IPS-18a (cell line): ENCODE measurements around the gene GRIP2.

Experiments
- H3K27ac ChIP-seq: one replicate; pipeline ENCODE4 v1.5.1; 2013; ENCODE audit warnings: low read length
- H3K27me3 ChIP-seq: one replicate; pipeline ENCODE4 v1.6.1; 2013; ENCODE audit warnings: mild to moderate bottlenecking, low read length; ENCODE audit not compliant: control insufficient read depth, insufficient read depth
- H3K36me3 ChIP-seq: one replicate; pipeline ENCODE4 v1.6.1; 2013; ENCODE audit warnings: low read depth, low read length; ENCODE audit not compliant: control insufficient read depth
- H3K4me1 ChIP-seq: one replicate; pipeline ENCODE4 v1.6.1; 2013; ENCODE audit warnings: low read depth, low read length; ENCODE audit not compliant: control insufficient read depth
- H3K4me3 ChIP-seq: one replicate; pipeline ENCODE4 v1.5.1; 2013; ENCODE audit warnings: low read length
- H3K9ac ChIP-seq: one replicate; pipeline ENCODE4 v1.6.1; 2013; ENCODE audit warnings: mild to moderate bottlenecking, low read length, moderate library complexity
- H3K9me3 ChIP-seq: one replicate; pipeline ENCODE4 v1.6.1; 2013; ENCODE audit warnings: low read depth, low read length; ENCODE audit not compliant: control insufficient read depth

The GRIP2 gene

DNA sequence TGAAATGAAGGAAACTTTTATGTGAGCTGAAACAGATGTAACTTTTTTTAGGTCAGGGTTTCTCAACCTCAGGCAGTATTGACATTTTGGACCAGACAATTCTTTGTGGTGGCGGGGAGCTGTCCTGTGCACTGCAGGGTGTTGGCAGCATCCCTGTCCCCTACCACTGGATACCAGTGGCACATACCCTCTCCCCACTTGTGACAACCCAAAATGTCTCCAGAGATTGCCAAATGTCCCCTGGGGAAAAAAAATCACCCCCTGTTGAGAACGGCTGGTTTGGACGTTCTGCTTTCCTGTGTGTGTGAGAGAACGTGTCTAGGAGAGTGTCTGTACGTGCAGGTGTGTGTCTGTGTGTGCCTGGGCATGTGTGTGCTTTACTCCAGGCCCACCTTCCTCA lies 30.7 kb upstream of the GRIP2 start:
- H3K27ac ChIP-seq, result no peak overlapping the region
- H3K4me3 ChIP-seq, result no peak overlapping the region
- no peaks in the 10 kb centered on the region for H3K9me3 ChIP-seq
- H3K9ac ChIP-seq, result no peak overlapping the region
- peaks cover 3% of the 10 kb centered on the region for H3K4me1 ChIP-seq
- no peaks in the 10 kb centered on the region for H3K27me3 ChIP-seq
- H3K36me3 ChIP-seq, result no peaks in the 10 kb centered on the region

DNA sequence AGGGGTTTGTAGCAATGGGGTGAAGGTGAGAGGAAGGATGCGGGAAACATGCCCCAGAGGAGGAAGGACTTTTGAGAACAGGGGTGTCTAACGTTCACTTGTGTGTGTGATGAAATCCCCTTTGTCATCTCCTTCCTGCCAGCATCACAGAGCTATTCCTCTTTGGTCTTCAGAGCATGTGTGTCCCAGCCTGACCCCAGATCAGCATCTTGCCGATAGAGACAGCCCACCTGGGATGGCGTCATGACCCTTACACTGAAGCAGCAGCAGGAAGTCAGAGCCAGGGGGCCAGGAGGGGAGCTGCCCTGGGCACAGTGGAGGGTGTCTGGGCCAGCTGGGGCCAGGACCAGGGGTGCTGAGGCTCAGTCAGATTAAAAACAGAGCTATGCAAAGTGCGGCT lies 29.9 kb upstream of the GRIP2 start:
- peaks cover 3% of the 10 kb centered on the region for H3K4me1 ChIP-seq
- no peak overlapping the region for H3K27ac ChIP-seq
- no peaks in the 10 kb centered on the region for H3K9me3 ChIP-seq
- no peaks in the 10 kb centered on the region for H3K27me3 ChIP-seq
- H3K36me3 ChIP-seq, result no peaks in the 10 kb centered on the region
- no peak overlapping the region for H3K9ac ChIP-seq
- H3K4me3 ChIP-seq, result no peak overlapping the region

DNA sequence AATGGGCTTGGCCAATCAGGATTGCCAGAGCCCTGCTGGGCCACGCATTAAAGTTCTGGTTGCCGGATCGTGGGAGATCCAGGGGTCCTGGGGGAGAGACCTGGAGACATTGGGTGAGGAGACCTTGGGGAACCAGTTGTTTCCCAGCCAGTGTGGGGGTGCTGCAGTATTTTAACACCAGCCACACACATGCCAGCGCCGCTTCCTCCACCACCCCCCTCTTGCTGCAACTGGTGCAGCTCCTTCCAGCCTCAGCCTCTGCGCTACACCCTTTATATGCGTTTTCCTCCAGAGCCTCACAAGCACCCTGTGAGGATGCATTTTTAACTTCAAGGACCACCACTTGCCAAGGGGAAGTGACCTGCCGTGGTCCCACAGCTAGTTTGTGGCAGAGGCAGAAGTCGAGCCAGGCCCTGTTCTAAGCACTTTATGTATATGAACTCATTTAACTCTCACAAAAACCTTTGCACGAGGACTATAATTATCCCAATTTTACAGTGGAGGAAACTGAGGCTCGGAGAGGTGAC lies 29.4 kb upstream of the GRIP2 start:
- Histone ChIP-seq H3K4me1 (peaks cover 4% of the 10 kb centered on the region), H3K9me3 (no peaks in the 10 kb centered on the region), H3K4me3 (no peak overlapping the region), H3K27ac (no peak overlapping the region), H3K27me3 (no peaks in the 10 kb centered on the region), H3K9ac (no peak overlapping the region), H3K36me3 (no peaks in the 10 kb centered on the region)

DNA sequence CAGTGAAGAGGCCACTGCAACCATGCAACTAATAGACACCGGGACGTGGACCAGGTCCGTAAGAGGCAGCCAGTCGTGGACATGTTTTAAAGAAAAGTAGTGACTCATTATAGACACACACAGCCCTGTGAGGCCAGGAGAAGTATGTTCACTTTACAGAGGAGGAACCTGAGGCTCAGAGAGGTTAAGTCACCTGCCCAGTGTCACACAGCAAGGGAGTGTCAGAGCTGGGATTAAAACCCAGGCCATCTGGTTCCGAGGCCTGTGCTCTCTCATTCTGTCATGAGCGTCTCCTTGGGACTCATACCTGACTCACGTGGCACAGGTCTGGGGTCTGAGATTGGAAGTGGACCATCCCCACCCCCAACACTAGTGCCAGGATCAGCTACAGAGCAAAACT lies 28.1 kb upstream of the GRIP2 start:
- no peaks in the 10 kb centered on the region for H3K27me3 ChIP-seq
- no peak overlapping the region for H3K4me3 ChIP-seq
- H3K9me3 ChIP-seq, result no peaks in the 10 kb centered on the region
- H3K4me1 ChIP-seq, result peaks cover 11% of the 10 kb centered on the region
- H3K36me3 ChIP-seq, result no peaks in the 10 kb centered on the region
- no peak overlapping the region for H3K9ac ChIP-seq
- no peak overlapping the region for H3K27ac ChIP-seq

DNA sequence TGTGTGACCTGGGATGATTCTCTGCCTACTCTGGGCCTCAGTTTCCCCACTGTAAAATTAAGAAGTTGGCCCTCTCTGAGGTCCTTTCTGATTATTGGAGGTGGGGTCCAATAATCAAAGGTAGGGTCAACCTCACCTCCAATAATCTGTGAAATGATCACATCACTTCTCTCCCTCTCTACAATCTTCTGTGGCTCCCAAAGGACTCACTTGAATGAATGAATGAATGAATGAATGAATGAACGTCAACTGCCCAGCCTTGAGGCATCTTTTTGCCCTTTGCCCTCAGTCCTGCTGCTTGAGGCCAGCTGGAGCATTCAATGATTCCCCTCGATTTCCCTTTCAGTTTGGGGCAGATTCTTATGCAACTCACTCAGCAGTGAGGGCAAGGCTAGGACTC lies 26.7 kb upstream of the GRIP2 start:
- H3K27ac ChIP-seq, result no peak overlapping the region
- H3K9ac ChIP-seq, result no peak overlapping the region
- H3K4me3 ChIP-seq, result no peak overlapping the region
- no peaks in the 10 kb centered on the region for H3K27me3 ChIP-seq
- no peaks in the 10 kb centered on the region for H3K9me3 ChIP-seq
- H3K36me3 ChIP-seq, result no peaks in the 10 kb centered on the region
- H3K4me1 ChIP-seq, result peaks cover 11% of the 10 kb centered on the region

DNA sequence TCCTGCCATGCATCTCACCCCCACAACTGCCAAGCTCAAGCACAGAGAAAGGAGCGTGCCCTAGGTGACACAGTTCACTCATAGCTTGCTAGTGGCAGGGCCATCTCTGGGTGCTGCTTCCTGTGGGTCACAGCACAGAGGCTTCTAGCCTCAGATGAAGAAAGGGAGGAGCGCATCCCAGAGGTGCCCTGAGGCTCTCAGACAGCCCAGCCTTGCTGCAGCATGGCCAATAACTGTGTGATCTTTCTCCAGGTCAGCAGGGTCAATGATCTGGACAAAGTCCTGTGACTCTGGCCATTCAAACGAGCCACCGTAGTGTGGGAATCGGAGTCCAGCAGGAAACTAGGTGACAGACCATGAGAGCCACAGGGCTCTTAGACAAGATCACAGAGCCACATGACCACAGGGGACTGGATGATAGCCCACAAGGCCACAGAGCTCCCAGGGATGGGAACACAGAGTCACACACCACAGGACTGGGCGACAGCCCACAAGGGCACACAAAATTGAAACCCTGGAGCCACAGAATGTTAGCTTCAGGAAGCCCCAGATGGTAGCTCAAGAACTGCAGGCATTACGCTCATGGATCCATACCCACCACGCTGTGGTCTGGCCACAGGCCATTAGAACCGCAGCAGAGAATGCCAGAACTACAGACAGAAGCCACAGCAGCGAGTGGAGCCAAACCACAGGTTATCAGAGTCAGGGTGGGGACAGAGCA lies 25.9 kb upstream of the GRIP2 start:
- no peaks in the 10 kb centered on the region for H3K27me3 ChIP-seq
- H3K4me1 ChIP-seq, result peaks cover 11% of the 10 kb centered on the region
- no peak overlapping the region for H3K9ac ChIP-seq
- H3K4me3 ChIP-seq, result no peak overlapping the region
- H3K36me3 ChIP-seq, result no peaks in the 10 kb centered on the region
- no peak overlapping the region for H3K27ac ChIP-seq
- no peaks in the 10 kb centered on the region for H3K9me3 ChIP-seq

DNA sequence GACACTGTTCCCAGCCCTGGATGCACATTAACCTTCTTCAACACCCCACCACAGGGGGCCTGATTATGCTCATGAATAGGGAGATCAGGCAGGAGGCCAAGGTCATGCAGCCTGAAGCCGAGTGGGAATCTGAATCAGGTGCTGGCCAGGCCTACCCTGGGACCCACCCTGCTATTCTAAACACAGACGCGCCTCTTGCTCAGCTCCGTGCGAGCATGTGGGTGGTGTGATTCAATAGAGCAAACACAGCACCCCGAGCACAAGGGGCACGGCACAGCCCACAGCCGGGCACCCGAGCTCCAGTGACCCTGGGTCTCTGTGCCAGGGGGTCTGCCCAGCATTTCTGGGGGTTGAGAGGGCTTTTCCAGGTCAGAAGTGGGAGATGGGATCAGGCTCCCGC lies 24.6 kb upstream of the GRIP2 start:
- Histone ChIP-seq H3K9ac (no peak overlapping the region), H3K36me3 (no peaks in the 10 kb centered on the region), H3K27ac (no peak overlapping the region)

DNA sequence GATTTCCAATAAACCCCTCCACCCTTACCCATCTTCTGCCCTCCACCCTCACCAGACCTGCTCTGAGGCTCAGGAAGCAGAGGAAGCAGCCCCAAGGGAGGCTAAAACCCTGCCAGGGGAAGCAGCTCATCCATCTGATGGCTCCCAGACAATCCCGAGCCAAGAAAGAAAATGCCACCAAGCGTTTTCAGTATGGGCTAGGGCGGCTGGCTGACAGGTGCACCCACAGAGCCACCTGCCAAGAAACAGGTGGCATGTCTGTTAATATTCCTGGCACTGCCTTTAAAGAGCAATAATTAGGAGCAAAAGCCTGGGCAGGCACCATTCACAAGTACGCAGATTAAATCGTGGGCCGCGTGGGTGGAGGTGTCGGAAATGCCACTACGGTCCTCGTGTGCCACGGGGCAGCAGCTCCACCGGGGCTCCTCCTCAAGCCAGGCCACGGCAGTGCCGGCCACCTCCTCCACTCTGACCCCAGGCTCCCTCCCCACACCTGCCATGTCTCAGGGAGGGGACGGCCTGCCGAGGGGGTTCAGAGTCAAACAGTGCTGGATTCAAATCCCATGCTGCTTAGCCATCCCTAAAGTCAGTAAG lies 23.9 kb upstream of the GRIP2 start:
- no peaks in the 10 kb centered on the region for H3K27me3 ChIP-seq
- H3K4me3 ChIP-seq, result no peak overlapping the region
- no peak overlapping the region for H3K9ac ChIP-seq

More for the DNA sequence above, 24.6 kb upstream of the GRIP2 start:
- Histone ChIP-seq H3K9me3 (no peaks in the 10 kb centered on the region), H3K4me1 (peaks cover 9% of the 10 kb centered on the region), H3K4me3 (no peak overlapping the region), H3K27me3 (no peaks in the 10 kb centered on the region)

DNA sequence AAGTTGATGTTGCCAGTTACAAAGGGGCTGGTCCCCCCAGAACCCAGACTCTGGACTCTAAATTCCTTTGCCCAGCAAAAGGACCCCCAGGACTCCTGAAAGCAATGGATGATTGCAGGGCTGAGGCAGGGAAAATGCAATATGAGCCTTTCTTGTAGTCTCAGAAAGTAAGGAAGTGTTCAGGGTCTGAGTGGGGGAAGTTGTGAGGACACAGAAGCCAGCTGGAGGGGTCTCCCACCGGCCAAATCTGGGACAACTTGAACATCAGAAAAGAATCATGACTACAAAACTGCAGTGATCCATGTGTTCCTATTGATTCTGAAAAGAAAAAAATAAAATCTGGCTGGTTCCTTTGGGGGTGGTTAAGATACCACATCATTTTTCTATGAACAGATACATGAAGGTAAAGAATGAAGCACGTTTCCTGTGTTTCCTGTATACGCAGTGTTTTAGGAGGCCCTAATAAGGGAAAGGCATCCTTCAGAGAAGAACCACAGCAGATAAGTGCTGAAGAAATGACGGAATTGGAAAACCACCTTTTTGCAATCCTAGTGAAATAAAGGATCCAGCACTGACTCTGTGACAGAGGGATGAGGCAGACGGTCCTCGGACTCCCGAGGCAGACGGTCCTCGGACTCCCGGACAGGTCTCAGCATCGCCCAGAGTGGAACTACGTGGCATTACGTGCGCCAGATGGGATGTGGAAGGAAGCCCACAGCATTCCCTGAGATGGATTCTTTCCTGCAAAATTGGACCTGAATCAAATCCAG lies 22.2 kb upstream of the GRIP2 start:
- no peak overlapping the region for H3K9ac ChIP-seq
- H3K4me3 ChIP-seq, result no peak overlapping the region
- no peak overlapping the region for H3K27ac ChIP-seq
- H3K27me3 ChIP-seq, result no peaks in the 10 kb centered on the region
- no peaks in the 10 kb centered on the region for H3K36me3 ChIP-seq
- H3K4me1 ChIP-seq, result peaks cover 8% of the 10 kb centered on the region
- no peaks in the 10 kb centered on the region for H3K9me3 ChIP-seq

More for the DNA sequence above, 23.9 kb upstream of the GRIP2 start:
- H3K9me3 ChIP-seq, result no peaks in the 10 kb centered on the region
- no peaks in the 10 kb centered on the region for H3K36me3 ChIP-seq
- H3K27ac ChIP-seq, result no peak overlapping the region
- peaks cover 8% of the 10 kb centered on the region for H3K4me1 ChIP-seq

DNA sequence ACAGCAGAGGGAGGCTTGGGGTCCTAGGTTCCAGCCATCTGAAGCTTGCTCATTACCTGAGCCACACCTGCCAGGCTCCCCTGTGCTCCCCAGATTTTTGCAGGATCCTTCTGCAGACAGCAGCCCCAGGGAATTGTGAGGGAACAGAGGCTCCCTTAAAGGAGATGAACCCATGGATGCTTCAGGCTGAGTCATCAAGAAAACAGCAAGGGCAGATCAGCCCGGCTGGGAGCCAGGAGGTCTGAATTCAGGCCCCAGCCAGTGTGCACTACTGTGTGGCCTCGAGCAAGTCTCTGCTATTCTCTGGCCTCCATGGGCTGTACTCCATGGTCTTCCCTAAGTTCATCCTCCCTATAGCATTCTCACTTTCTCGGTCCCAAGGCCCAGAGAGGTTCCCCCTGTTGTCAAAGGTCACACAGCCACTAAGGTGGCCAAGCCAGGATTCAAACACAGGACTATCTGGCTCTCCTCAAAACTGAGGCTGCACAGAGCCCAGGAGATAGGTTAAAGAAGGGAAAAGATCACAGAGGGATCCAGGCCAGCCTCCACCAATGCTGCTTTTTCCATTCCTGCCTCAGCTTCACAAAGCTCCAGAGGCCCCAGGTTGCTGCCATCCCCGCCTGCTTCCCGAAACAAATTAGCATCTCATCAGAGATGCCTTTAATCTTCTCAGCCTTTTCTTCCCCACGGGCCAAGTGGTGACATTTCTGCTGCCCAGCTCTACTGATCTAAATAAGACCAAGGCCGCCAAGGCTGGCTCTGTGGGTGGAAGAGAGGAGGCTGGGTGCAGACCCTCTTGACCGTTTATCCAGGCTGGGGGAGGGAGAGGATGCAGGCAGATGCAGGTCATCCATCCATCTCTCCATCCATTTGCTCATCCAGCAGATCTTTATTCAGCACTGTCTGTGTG lies 21.2 kb upstream of the GRIP2 start:
- peaks cover 8% of the 10 kb centered on the region for H3K4me1 ChIP-seq
- H3K27me3 ChIP-seq, result no peaks in the 10 kb centered on the region
- H3K4me3 ChIP-seq, result no peak overlapping the region
- no peaks in the 10 kb centered on the region for H3K36me3 ChIP-seq
- no peaks in the 10 kb centered on the region for H3K9me3 ChIP-seq
- no peak overlapping the region for H3K9ac ChIP-seq
- no peak overlapping the region for H3K27ac ChIP-seq

DNA sequence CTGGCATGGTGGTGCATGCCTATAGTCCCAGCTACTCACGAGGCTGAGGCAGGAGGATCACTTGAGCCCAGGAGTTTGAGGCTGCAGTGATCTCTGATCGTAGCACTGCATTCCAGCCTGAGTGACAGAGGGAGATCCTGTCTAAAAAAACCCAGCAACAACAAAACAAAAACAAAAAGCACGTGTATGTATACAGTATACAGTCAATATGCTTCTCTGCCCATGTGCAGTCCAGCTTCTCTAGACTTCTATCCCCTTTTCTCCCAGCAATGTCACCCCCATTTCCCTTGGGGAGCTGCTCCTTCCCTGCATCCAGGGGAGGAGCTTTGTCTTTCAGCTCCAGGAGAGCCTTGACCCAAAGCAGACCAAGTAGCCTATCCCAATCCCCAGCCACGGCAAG lies 20.0 kb upstream of the GRIP2 start:
- H3K4me1 ChIP-seq, result peaks cover 8% of the 10 kb centered on the region
- no peak overlapping the region for H3K4me3 ChIP-seq
- H3K9me3 ChIP-seq, result no peaks in the 10 kb centered on the region
- H3K9ac ChIP-seq, result no peak overlapping the region
- H3K27ac ChIP-seq, result no peak overlapping the region
- H3K27me3 ChIP-seq, result no peaks in the 10 kb centered on the region
- no peaks in the 10 kb centered on the region for H3K36me3 ChIP-seq
